ENCODE data around the gene MBD1. TPM values are rescaled to one million over a fixed set of nuclear protein-coding genes. Genes with fewer than 3 reads are reported as not detected.

The MBD1 gene
- total and polyA plus RNA-seq, 2 of the 13 experiments (the other 11 are each of a cell fraction or from before 2014, with no cell fraction given): 25.5 to 28.6 TPM

- TF ChIP-seq ATF3 (CRISPR knock-in tag; IDR thresholded peaks at IDR 0.05) (no peak; the same call in 1 of the 2 replicates), SAP130 (CRISPR knock-in tag; IDR thresholded peaks at IDR 0.05; ENCODE audit: low read depth) (peak; percentile 95), ZBTB39 (CRISPR knock-in tag; IDR thresholded peaks at IDR 0.05) (peak; percentile 90; the same call in 1 of the 2 replicates), CBFB (CRISPR knock-in tag; IDR thresholded peaks at IDR 0.05) (peak; percentile 24; the same call in 1 of the 2 replicates), E2F5 (CRISPR knock-in tag; conservative IDR thresholded peaks at IDR 0.05) (no peak), ZNF251 (CRISPR knock-in tag; IDR thresholded peaks at IDR 0.05) (no peak), CREB1 (IDR thresholded peaks at IDR 0.05) (peak; percentile 53; the same call in 1 of the 2 replicates), CREB1 (CRISPR knock-in tag; IDR thresholded peaks at IDR 0.05) (peak; percentile 74), RBM22 (optimal IDR thresholded peaks at IDR 0.05; ENCODE audit: low read length) (no peak), ZNF556 (CRISPR knock-in tag; IDR thresholded peaks at IDR 0.05; ENCODE audit: borderline replicate concordance) (peak; percentile 66; the same call in 1 of the 2 replicates), PRMT3 (CRISPR knock-in tag; IDR thresholded peaks at IDR 0.05; ENCODE audit: borderline replicate concordance, low read depth) (peak; percentile 77; the same call in 1 of the 2 replicates), DRAP1 (CRISPR knock-in tag; IDR thresholded peaks at IDR 0.05) (no peak), CENPT (CRISPR knock-in tag; IDR thresholded peaks at IDR 0.05; ENCODE audit: low read depth) (peak; percentile 79; the same call in 1 of the 2 replicates), GATAD2A (CRISPR knock-in tag; IDR thresholded peaks at IDR 0.05) (peak; percentile 49; the same call in 1 of the 2 replicates), KAT8 (CRISPR knock-in tag; IDR thresholded peaks at IDR 0.05) (peak; percentile 96), SP5 (CRISPR knock-in tag; IDR thresholded peaks at IDR 0.05; ENCODE audit: borderline replicate concordance, low read depth) (peak; percentile 50; the same call in 1 of the 2 replicates), ZNF512 (CRISPR knock-in tag; IDR thresholded peaks at IDR 0.05) (no peak), PAX8 (CRISPR knock-in tag; IDR thresholded peaks at IDR 0.05; ENCODE audit: borderline replicate concordance) (no peak), TFDP1 (CRISPR knock-in tag; IDR thresholded peaks at IDR 0.05; ENCODE audit: borderline replicate concordance) (peak; percentile 86), HNF1B (CRISPR knock-in tag; IDR thresholded peaks at IDR 0.05) (peak; percentile 97), NCOA1 (CRISPR knock-in tag; IDR thresholded peaks at IDR 0.05) (peak; percentile 95), SYNCRIP (IDR thresholded peaks at IDR 0.05; ENCODE audit: insufficient read depth, low read depth, low read length) (no peak)
Observed at GRCh38 chr18:50281295-50281971, at the start of gene MBD1 (continued).

Measured in HepG2 (cell line).